ENCODE results near the gene FCAMR.

- no peak for TF ChIP-seq POLR2A (IDR thresholded peaks at IDR 0.05)
- TF ChIP-seq CTCF (IDR thresholded peaks at IDR 0.05) = no peak
Observed at GRCh38 chr1:206947255-206947654, 23.0 kb downstream of the FCAMR start.
